HG03457 (cell line): ENCODE results near the gene CALM3.
"Not testable (repeated sequence)": the region's sequence is repeated elsewhere in the genome, so short reads cannot be mapped to it uniquely, and the experiment has no call there.

Experiments
- ATAC-seq: cut with Tn5 transposase; IDR thresholded peaks from one replicate; pipeline ENCODE4 v1.9.1; 2021; ENCODE audit warnings: moderate number of reproducible peaks; ENCODE audit not compliant: unreplicated experiment

Gene CALM3

GRCh38 chr19:46614114-46614722 lies 13.1 kb downstream of the CALM3 start:
- ATAC-seq = no peak

DNA sequence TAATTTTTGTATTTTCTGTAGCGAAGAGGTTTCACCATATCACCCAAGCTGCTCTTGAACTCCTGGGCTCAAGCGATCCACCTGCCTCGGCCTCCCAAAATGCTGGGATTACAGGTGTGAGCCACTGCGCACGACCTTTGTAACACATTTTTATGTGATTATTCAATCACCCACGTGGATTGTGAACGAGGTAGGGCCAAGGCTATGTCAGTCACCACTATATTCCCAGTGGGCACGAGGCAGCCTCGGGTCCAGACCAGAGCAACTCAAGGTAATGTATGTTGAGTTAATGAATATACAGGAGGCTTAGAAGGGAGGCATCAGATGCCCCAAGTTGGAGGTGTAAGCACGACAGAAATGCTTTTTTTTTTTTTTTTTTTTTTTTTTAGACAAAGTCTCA lies 14.8 kb downstream of the CALM3 start:
- ATAC-seq = no peak

DNA sequence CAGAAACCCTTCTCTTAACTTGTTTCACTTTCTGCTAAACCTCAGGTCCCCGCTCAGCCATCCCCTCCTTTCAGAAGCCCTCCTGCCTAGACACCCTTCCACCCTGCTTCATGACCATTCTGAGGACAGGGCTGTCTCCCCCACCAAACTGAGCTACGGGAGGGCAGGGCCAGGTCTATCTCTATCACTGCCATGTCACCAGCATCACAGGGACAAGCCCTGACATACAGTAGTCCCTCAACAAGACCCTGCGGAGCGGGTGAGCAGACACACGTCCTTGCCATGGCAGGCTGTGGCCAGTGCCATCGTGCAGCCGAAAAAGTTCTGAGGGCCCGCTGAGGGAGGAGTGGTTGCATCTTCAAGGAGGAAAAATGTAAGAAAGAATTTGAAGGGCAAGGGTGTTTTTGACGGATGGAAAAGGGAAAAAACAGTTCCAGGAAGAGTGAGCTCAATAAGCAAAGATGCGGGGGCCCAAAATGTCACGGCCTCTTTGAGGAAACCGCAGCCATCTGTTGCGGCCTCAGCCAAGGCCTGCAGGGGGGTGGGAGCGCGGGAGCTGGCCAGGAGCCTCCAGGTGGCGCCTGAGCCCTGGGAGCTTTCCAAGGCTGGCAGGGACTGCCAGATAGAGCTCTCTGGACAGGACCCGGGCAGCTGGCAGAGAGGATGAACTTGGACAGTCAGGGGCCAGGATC lies 15.6 kb downstream of the CALM3 start:
- ATAC-seq = no peak

GRCh38 chr19:46617601-46618000 lies 16.5 kb downstream of the CALM3 start:
- no peak for ATAC-seq

DNA sequence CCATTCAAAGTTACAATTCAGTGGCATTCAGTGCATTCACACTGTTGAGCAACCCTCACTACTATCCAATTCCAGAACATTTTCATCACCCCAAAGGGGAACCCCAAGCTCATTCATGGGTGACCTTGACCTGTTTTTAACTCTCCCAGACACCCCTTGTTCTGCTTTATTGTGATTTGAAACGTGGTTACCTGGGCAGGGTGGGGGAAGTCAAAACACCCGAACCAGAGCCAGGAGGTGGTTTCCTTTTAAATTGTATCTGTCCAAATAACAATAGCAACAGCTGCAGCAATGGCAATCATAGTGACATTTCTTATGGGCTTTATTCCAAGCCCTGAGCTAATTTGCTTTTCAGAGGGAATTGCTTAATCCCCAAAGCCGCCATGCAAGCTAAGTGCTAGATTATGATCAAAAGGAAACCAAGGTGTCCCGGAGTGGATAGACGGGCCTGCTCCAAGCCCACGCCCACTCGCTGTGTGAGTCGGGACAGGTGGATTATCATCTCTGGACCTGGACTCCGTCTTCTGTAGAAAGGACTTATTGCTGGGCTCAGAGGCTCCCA lies 17.6 kb downstream of the CALM3 start:
- no peak for ATAC-seq

- ATAC-seq = no peak
Measured at GRCh38 chr19:46620267-46620666, 19.1 kb downstream of the CALM3 start.

DNA sequence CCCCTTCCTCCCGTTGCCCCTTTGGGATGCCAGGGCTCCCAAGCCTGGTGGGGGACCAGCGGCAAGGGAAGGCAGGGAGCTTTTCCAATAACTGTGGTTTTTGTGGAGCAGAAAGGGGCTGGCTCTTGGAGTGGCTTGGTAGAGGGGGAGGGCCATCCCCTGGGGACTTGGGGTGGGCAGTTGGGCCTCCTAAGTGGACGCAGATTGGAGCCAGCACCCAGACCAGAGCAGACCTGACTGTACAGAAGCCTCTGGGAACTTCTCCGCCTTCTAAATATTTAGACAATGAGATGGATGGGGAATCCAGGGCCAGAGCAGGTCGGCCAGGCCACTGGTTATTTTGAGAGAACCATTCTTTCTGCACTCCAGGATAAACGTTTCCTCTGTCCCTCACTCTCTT lies 19.6 kb downstream of the CALM3 start:
- no peak for ATAC-seq

GRCh38 chr19:46621191-46622117 lies 20.3 kb downstream of the CALM3 start:
- ATAC-seq = no peak

GRCh38 chr19:46622118-46622446 lies 21.0 kb downstream of the CALM3 start:
- no peak for ATAC-seq

DNA sequence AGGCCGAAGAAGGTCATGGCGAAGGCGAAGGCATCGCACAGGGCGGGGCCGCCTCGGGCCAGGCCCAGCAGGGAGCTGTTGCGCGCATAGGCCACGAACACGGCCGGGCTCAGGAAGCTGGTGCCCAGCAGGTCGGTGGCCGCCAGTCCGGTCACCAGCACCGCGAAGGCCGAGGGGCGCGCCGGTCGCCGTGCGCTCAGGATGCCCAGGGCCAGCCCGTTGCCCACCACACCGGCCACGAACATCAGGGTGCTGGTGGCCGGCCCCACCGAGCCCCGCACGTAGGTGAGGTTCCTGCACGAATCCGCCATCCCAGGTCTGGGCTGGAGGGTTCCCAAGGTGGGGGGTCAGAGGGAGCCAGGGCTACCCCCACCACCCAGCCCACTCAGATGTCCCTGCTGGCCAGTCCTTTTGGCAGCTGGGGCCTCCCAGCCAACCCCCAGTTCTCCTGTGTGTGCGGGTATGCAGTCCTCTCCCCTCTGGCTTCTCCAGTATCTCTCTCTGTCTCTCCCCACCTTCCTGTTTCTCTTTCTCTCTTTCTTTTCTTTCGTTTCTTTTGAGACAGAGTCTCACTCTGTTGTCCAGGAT lies 22.9 kb downstream of the CALM3 start:
- no peak for ATAC-seq

GRCh38 chr19:46624958-46625661 lies 24.0 kb downstream of the CALM3 start, which contains the start of gene PTGIR:
Gene PTGIR, minus strand, starts transcription at chr19:46625089. Its CDS starts 864 bp downstream, at chr19:46624225.
- ATAC-seq = no peak

DNA sequence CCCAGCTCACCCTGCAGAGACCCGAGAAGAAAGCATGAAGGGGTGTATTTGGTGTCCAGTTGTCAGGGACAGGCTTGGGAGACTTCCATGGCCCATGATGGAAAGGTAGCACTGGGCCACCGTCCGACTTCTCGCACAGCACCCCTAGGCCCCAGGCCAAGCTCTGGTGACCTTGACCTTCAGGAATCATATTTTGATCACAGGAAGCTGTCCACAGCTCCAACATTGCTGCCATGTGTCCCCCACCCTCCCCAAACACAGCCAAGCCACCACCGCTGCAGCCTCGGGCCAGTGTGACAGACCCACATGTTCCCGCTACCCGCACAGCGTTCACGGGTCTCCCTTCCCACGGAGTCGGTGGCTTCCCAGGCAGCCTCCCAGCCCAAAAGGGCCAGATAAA lies 24.6 kb downstream of the CALM3 start:
- ATAC-seq = no peak

DNA sequence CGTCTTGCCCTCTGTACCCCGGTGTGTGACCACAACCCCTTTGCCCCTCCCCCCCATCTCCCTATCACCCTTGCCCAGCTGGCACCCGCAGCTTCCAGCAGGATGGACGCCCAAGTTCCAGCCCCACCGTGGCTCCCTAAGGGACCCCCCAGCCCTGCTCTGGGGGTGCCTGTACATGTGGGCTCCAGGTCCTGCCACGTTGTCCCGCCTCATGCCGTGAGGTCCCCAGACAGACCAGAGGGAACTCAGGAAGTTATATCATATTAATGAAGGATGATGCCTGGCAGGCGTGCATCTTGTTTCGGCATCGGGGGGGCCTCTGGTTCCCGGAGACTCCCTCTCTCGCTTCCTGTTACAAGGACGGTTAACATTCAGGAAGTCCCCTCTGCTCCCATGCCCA lies 25.3 kb downstream of the CALM3 start:
- no peak for ATAC-seq

DNA sequence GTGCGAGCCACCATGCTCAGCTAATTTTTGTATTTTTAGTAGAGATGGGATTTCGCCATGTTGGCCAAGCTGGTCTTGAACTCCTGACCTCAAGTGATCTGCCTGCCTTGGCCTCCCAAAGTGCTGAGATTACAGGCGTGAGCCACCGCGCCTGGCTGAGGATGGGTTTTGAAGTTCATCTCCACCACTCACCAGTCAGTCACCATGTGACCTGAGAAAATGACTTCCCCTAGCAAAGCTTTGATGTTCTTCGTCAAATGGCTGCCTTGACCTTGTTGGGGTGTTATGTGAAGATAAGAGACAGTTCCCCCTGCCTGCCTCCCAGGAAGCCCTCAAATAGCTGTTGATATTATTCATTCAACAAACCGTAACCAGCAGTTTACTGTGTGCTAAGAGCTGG lies 27.8 kb downstream of the CALM3 start:
- ATAC-seq = not testable (repeated sequence)

GRCh38 chr19:46629546-46630025 lies 28.5 kb downstream of the CALM3 start:
- ATAC-seq = no peak

DNA sequence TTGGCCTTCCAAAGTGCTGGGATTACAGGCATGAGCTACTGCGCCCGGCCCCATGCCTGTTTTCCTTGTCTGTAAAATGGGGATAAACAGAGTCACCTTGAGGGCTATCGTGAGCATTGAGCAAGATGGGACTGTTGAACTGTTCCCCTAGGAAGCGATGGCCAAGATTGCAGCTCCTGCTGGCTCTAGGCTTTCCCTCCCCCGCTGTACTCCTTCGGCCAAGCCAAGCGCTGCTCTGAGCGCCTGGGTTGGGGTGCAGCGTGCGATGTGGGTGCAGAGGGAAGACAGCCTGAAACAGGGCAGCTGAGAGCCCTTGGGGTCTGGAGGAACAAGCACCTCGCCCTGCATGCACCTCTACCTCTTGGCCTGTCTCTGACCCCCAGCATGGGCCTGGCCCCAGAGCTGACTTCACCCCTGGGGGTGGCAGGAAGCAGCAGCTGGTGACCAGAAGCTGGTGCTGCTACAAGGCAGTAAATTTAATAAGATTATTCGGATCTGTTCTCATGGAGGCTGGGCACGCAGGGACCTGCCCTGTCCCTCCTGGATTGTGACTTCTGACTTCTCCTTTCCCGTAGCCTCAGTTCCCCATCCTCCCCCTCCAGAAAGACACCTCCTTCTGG lies 29.6 kb downstream of the CALM3 start:
- no peak for ATAC-seq

DNA sequence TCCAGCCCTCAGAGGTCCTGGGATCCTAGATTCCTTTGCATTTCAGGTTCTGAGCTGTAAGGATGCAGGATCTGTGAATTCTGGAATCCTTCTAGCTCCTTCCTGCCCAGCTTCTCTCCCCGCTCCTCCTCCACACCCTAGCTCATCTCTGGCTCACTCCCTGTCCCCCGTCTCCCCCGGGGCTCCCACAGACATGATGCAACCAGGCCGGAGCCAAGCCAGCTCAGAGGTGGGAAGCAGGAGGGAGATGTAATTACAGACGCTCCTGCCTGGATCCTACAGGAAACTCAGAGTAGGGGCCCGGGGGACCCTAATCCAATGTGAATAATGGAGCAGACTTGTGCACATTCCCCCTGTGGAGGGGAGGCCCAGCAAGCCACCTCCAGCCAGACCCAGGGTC lies 30.4 kb downstream of the CALM3 start:
- no peak for ATAC-seq

DNA sequence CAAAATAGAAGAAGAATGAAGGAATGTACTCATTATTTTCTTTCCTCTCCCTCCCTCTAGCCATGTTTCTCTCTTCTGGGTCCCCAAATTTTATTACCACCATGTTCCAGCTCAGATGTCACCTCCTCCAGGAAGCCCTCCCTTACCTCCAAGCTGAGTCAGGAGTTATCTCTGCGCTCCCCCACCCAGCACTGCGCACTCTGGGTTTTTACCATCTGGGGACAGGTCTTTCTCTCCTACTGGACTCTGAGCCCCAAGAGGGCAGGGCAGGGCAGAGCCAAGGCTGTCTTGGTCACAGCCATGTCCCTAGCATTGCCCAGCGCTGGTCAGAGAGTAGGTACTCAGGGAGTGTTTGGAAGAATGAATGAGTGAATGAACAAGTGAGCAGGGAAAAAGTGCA lies 32.0 kb downstream of the CALM3 start:
- no peak for ATAC-seq

- ATAC-seq = no peak
Measured at GRCh38 chr19:46634045-46634655, 33.0 kb downstream of the CALM3 start.
